ENCODE data around the gene PRRC2B. TPM values are rescaled to one million over a fixed set of nuclear protein-coding genes. Genes with fewer than 3 reads are reported as not detected.
A peak's percentile ranks its signal among the peaks of the same experiment; 100 is the strongest.

The PRRC2B gene
- total and polyA plus RNA-seq, 8 donors: 159 to 233 (median 187) TPM

- H3K4me3 ChIP-seq: no peak overlapping the region
- no peak for TF ChIP-seq CTCF (IDR thresholded peaks at IDR 0.05)
- ATAC-seq: no peak
- H3K27ac ChIP-seq: no peak overlapping the region
- no peaks in the 10 kb centered on the region for H3K27me3 ChIP-seq
- H3K36me3 ChIP-seq: peaks cover 0 to 100% of the 10 kb centered on the region in 2 donors
- DNase-seq: peak in 1 of 4 donors; percentile 33
- H3K4me1 ChIP-seq: no peaks in the 10 kb centered on the region
- no peaks in the 10 kb centered on the region for H3K9me3 ChIP-seq
- intact Hi-C loops (cut with DNase I): loop anchor here in 1 of 2 donors (10.0 kb wide), 1 partner anchor 130 kb away; no protein-coding TSS in a partner anchor
Observed at GRCh38 chr9:131474711-131475110, 80.8 kb downstream of the PRRC2B start.

GRCh38 chr9:131475111-131475955 is 81.4 kb downstream of the PRRC2B start:
- no peak for TF ChIP-seq CTCF (IDR thresholded peaks at IDR 0.05)
- Histone ChIP-seq H3K27me3 (no peaks in the 10 kb centered on the region), H3K36me3 (peaks cover 0 to 100% of the 10 kb centered on the region in 2 donors), H3K4me1 (no peaks in the 10 kb centered on the region), H3K4me3 (no peak overlapping the region), H3K9me3 (no peaks in the 10 kb centered on the region), H3K27ac (no peak overlapping the region)
- intact Hi-C loops (cut with DNase I): loop anchor here in 1 of 2 donors (10.0 kb wide), 1 partner anchor 131 kb away; no protein-coding TSS in a partner anchor
- ATAC-seq (no peak), DNase-seq (peak in 1 of 4 donors; percentile 75)

GRCh38 chr9:131475956-131476776 is 82.3 kb downstream of the PRRC2B start:
- H3K4me3 ChIP-seq: no peak overlapping the region
- no peaks in the 10 kb centered on the region for H3K9me3 ChIP-seq
- no peaks in the 10 kb centered on the region for H3K27me3 ChIP-seq
- no peak overlapping the region for H3K27ac ChIP-seq
- DNase-seq (peak in 1 of 4 donors; percentile 67), ATAC-seq (peak; percentile 30)
- H3K36me3 ChIP-seq: peaks cover 0 to 100% of the 10 kb centered on the region in 2 donors
- intact Hi-C loops (cut with DNase I): loop anchor here in 1 of 2 donors (10.0 kb wide), 1 partner anchor 131 kb away; no protein-coding TSS in a partner anchor
- no peaks in the 10 kb centered on the region for H3K4me1 ChIP-seq
- peak in 1 of 2 donors; percentile 20 for TF ChIP-seq CTCF (IDR thresholded peaks at IDR 0.05)

- Histone ChIP-seq H3K27me3 (no peaks in the 10 kb centered on the region), H3K4me3 (no peak overlapping the region), H3K9me3 (no peaks in the 10 kb centered on the region), H3K36me3 (peaks cover 0 to 100% of the 10 kb centered on the region in 2 donors), H3K4me1 (no peaks in the 10 kb centered on the region), H3K27ac (no peak overlapping the region)
- intact Hi-C loops (cut with DNase I): loop anchor here in 1 of 2 donors (10.0 kb wide), 1 partner anchor 132 kb away; no protein-coding TSS in a partner anchor
- DNase-seq: peak in 1 of 4 donors; percentile 71
- no peak for ATAC-seq
- no peak for TF ChIP-seq CTCF (IDR thresholded peaks at IDR 0.05)
Observed at GRCh38 chr9:131476777-131477345, 83.0 kb downstream of the PRRC2B start.

Measured in left lung (tissue), 10 donors.